ENCODE measurements around the gene WDFY4.

WDFY4 gene

DNA sequence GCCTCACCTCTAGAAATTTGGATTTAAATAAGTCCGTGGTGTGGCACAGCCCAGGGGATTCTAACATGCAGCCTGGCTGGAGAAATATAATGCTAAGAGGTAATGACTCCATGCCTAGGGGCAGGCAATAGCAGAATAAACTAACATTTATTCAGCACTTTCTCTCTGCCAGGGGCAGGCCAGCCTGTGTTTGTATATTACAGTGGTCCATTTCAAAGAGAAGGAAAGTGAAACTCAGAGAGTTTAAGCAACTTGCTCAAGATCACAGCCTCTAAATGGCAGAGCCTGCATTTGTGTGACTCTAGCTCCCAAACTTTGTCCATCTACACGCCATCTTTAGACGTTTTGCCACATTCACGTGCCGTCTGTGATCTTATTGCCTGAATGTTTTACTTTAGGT, 261.7 kb downstream of the WDFY4 start:
- no peak for ATAC-seq
- TF ChIP-seq RARB (CRISPR knock-in tag; IDR thresholded peaks at IDR 0.05) = no peak
- TF ChIP-seq TOX (CRISPR knock-in tag; IDR thresholded peaks at IDR 0.05; ENCODE audit: borderline replicate concordance) = no peak
- no peak for TF ChIP-seq CSDC2 (CRISPR knock-in tag; IDR thresholded peaks at IDR 0.05)
- no peak for TF ChIP-seq ZNF8 (CRISPR knock-in tag; IDR thresholded peaks at IDR 0.05)
- no peak for TF ChIP-seq ARNTL (CRISPR knock-in tag; IDR thresholded peaks at IDR 0.05; ENCODE audit: borderline replicate concordance, low read depth)
- TF ChIP-seq, protein P1, sequence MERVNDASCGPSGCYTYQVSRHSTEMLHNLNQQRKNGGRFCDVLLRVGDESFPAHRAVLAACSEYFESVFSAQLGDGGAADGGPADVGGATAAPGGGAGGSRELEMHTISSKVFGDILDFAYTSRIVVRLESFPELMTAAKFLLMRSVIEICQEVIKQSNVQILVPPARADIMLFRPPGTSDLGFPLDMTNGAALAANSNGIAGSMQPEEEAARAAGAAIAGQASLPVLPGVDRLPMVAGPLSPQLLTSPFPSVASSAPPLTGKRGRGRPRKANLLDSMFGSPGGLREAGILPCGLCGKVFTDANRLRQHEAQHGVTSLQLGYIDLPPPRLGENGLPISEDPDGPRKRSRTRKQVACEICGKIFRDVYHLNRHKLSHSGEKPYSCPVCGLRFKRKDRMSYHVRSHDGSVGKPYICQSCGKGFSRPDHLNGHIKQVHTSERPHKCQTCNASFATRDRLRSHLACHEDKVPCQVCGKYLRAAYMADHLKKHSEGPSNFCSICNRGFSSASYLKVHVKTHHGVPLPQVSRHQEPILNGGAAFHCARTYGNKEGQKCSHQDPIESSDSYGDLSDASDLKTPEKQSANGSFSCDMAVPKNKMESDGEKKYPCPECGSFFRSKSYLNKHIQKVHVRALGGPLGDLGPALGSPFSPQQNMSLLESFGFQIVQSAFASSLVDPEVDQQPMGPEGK (CRISPR knock-in tag; IDR thresholded peaks at IDR 0.05; ENCODE audit: borderline replicate concordance) = no peak
- TF ChIP-seq TSHZ2 (CRISPR knock-in tag; IDR thresholded peaks at IDR 0.05) = no peak
- no peak for TF ChIP-seq ESRRG (CRISPR knock-in tag; IDR thresholded peaks at IDR 0.05)
- TF ChIP-seq GLIS3 (CRISPR knock-in tag; IDR thresholded peaks at IDR 0.05) = no peak
- no peak for TF ChIP-seq TCF4 (CRISPR knock-in tag; IDR thresholded peaks at IDR 0.05; ENCODE audit: borderline replicate concordance)

DNA sequence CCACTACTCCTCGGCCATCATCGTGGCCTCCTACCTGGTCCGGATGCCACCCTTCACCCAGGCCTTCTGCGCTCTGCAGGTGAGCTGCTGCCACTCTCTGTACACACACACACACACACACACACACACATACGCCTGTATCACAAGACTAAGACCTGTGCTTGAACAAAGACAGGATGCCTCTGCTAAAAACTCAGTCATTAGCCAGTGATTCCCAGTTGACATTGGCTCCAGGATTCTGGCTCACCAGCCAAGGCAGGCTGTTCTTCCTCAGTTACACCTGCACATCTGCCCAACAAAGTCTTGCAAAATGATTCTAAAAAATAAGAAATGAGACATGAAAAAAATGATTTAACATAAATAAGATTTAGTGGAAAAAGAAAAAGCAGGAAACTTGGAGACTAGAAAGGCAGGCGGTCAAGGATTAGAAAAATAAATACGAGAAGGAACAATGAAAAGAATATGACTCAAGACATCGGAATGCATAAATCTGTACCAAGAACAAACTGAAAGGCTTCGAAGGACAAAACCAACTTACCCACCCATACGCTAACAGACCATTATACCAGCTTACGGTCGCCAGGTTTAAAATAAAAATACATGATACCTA, 262.3 kb downstream of the WDFY4 start:
- TF ChIP-seq CREB5 (CRISPR knock-in tag; IDR thresholded peaks at IDR 0.05; ENCODE audit: low read depth) = no peak
- ATAC-seq = no peak

DNA sequence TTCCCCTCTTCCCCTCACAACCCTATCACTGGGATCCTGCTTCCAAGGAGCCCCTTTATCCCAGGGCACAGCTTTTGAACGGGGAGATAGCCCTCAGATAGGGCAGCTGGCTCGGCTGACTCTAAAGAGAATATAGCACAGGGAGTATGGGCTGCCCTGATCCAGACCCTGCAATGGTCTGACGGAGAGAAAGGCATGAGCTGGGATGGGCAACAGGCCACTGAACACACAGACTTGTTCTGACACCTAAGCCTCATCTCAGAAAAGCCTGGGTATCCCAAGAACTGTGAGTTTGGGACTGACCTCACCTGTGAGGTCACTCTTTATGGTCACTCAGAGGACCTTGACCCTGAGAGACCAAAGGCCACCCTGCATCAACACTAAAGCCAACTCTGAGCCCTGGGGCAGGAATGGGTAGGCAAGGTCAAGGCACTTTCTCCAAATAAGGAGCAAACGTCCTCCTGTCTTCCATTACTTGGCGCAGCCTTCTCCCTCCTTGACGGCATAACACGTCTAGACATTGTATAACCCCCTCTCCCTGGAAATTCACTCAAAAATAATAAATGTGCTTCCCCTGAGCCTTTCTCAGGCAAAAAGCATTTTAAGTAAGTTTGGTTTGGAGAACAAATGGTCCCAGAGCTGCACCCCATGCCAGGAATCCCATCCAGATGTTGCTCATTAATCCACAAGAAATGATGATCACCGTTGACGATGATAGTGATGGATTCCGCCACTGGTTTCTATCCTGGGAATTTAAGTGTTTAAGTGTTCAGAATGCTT, 263.2 kb downstream of the WDFY4 start:
- TF ChIP-seq SNAI2 (CRISPR knock-in tag; IDR thresholded peaks at IDR 0.05) (no peak), TOX (CRISPR knock-in tag; IDR thresholded peaks at IDR 0.05; ENCODE audit: borderline replicate concordance) (no peak), BACH2 (CRISPR knock-in tag; IDR thresholded peaks at IDR 0.05; ENCODE audit: borderline replicate concordance) (no peak), ISL1 (CRISPR knock-in tag; IDR thresholded peaks at IDR 0.05) (no peak), ZC3H10 (CRISPR knock-in tag; IDR thresholded peaks at IDR 0.05) (no peak), GLIS3 (CRISPR knock-in tag; IDR thresholded peaks at IDR 0.05) (no peak), ZNF8 (CRISPR knock-in tag; IDR thresholded peaks at IDR 0.05) (no peak), ZFP30 (CRISPR knock-in tag; IDR thresholded peaks at IDR 0.05) (no peak), ZNF70 (CRISPR knock-in tag; IDR thresholded peaks at IDR 0.05) (no peak), ESRRG (CRISPR knock-in tag; IDR thresholded peaks at IDR 0.05) (no peak), ZFP3 (CRISPR knock-in tag; IDR thresholded peaks at IDR 0.05) (no peak), TSHZ2 (CRISPR knock-in tag; IDR thresholded peaks at IDR 0.05) (no peak), OSR1 (CRISPR knock-in tag; IDR thresholded peaks at IDR 0.05) (no peak), PPARA (CRISPR knock-in tag; IDR thresholded peaks at IDR 0.05; ENCODE audit: borderline replicate concordance) (no peak)
- ATAC-seq = no peak
